GM12875 (cell line): ENCODE measurements around the gene REEP2.

Experiments used
- H3K4me3 ChIP-seq: one replicate; pipeline ENCODE4 v1.5.1; 2011; ENCODE audit warnings: low read depth, low read length, control low read depth
- CTCF ChIP-seq: IDR thresholded peaks from 2 replicates; pipeline ENCODE4 v1.5.1; 2011; ENCODE audit warnings: low read depth, mild to moderate bottlenecking, control low read depth, inconsistent platforms, low read length, moderate library complexity, borderline replicate concordance; ENCODE audit not compliant: insufficient read depth

The REEP2 gene

GRCh38 chr5:138466900-138467710, 28.2 kb downstream of the REEP2 start:
- no peak overlapping the region for H3K4me3 ChIP-seq
- TF ChIP-seq CTCF, result no peak

GRCh38 chr5:138467711-138468132, 28.9 kb downstream of the REEP2 start:
- H3K4me3 ChIP-seq, result no peak overlapping the region
- no peak for TF ChIP-seq CTCF

GRCh38 chr5:138468133-138468965, 29.5 kb downstream of the REEP2 start:
- H3K4me3 ChIP-seq, result no peak overlapping the region

GRCh38 chr5:138468966-138469539, 30.2 kb downstream of the REEP2 start:
- H3K4me3 ChIP-seq, result no peak overlapping the region
- no peak for TF ChIP-seq CTCF

More at GRCh38 chr5:138468133-138468965, 29.5 kb downstream of the REEP2 start:
- TF ChIP-seq CTCF, result no peak

GRCh38 chr5:138469540-138470321, 30.9 kb downstream of the REEP2 start:
- TF ChIP-seq CTCF, result no peak
- H3K4me3 ChIP-seq, result no peak overlapping the region

GRCh38 chr5:138470322-138471051, 31.6 kb downstream of the REEP2 start:
- TF ChIP-seq CTCF, result no peak
- no peak overlapping the region for H3K4me3 ChIP-seq
